Endometrial microvascular endothelial cells (primary cell): ENCODE measurements around the gene GATB. TPM values are rescaled to one million over a fixed set of nuclear protein-coding genes. Genes with fewer than 3 reads are reported as not detected.

ENCODE experiments used
- in situ Hi-C: cut with HindIII; loops from 2 replicates; pipeline ENCODE4 v1.10.0; 2017; ENCODE audit warnings: low sequenced_read_pairs, low pct_unique_long_range_greater_than_20kb; ENCODE audit errors: inconsistent ontology term
- total RNA-seq: library from RNA; depleted of rRNA; stranded (reverse); fragments of >200 nt; gene quantifications from one replicate; pipeline ENCODE4 v1.2.3, GENCODE V29; 2015; ENCODE audit errors: inconsistent ontology term

GATB gene
- total RNA-seq, 1 donor from 2014 or later: 26.1 TPM

DNA sequence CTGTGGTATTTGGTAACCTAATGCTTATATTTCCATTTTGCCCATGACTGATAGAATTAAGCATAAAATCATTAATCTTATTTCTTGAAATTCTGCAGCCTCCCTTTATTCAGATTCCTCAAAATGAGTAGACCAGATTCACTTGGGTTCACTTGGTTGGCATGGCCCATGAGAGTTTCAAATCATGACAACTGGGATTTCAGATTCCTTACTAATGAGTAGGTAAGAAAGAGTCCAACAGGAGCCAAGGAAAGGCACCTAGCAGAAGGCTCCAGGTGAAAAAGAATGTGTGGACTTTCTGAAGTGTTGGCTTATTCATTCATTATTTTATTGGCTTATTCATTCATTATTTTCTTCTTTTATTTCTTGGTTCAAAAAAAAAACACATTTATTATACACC, 27.2 kb upstream of the GATB start:
- in situ Hi-C loops: no loop called here

DNA sequence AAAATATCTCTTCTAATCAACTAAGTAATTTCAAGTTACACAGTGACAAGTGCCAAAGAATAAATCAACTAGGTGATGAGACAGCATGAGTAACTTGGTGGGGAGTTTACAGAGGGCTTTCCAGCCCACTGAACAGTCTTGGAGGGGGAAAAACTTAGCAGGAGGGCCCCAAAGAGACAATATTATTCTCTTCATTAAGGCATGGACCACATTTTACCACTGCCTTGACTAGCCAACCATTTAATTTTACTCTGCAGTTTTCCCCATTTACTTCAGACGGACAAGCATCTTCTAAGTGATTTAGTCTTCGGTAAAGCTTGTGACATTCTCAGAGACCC, 25.3 kb upstream of the GATB start:
- in situ Hi-C loops: no loop called here

GRCh38 chr4:151785484-151786157, 24.8 kb upstream of the GATB start:
- in situ Hi-C loops: no loop called here

DNA sequence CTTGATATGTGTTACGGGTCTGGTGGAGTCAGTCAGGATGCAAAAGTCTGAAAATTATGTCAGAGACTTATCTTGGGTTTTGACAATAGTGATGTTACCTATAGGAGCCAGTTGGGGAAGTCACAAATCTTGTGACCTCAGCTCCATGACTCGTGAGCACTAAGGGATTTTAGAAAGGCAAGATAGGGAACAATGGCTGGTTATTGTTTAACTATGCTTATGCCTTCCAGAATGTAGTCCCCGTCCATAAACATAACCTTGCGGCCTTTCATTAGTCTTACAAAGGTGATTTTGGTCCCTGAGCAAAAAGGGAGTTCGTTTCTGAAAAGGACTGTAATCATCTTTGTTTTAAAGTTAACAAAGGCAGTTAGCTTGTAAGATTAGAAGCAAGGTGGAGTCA, 23.9 kb upstream of the GATB start:
- in situ Hi-C loops: no loop called here

GRCh38 chr4:151783867-151784266, 23.1 kb upstream of the GATB start:
- in situ Hi-C loops: no loop called here

DNA sequence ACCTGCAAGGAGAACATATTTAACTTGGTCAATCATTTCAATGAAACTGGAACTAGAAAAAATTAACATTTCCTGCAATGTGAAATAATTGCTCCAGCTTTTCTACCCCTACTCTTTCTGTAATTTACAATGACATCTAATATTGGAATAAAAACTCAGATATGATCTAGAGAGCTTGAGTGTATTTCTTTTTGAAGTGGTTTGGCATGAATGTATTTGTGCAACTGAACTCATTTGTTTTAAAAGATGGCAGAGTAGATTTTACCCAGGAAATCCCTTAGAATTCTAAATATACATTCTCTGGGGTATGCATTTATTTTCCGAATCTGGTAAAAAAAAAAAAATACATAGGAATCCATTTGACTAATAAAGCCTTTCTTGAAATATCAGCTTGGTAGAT, 21.5 kb upstream of the GATB start:
- in situ Hi-C loops: no loop called here

DNA sequence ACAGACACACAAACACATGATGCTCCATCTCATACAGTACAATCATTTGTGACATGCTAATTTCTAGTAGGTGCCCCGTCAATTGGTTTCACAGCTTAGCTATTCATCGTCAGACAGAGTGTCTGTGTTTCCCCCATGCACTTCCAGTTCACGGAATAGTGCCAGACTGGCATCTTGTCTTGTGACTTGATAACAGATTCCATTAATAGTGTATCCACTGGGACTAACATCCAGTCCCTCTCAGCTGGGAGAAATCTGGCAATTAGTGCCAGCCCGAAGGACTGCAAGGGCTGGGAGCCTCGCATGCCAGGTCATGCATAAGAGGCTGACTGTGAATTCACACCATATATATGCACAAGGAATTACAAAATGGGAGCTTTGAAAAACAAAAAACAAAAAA, 20.2 kb upstream of the GATB start:
- in situ Hi-C loops: no loop called here

GRCh38 chr4:151777471-151777870, 16.7 kb upstream of the GATB start:
- in situ Hi-C loops: no loop called here

- in situ Hi-C loops: no loop called here
Observed at GRCh38 chr4:151774324-151774723, 13.5 kb upstream of the GATB start.

DNA sequence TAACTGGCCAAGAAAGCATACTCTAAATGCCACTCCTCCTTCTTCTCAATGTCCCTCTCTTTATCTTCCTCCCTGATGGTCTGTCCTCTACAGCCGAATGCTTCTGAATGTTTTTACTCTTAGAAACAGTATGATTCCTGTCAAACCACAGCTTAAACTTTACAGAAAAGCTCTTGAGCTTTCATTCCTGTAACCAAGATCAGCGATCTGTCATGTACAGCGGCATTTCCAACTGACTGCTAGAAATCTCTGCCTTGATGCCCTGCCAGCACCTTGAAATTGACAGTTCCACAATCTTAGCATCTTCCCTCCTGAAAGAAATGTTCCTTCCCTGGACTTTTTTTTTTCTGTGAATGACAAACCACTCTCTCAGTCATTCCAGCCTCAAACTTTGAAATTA, 11.5 kb upstream of the GATB start:
- in situ Hi-C loops: no loop called here

GRCh38 chr4:151771664-151772063, 10.9 kb upstream of the GATB start:
- in situ Hi-C loops: no loop called here

- in situ Hi-C loops: no loop called here
Observed at GRCh38 chr4:151770154-151770553, 9.3 kb upstream of the GATB start.

DNA sequence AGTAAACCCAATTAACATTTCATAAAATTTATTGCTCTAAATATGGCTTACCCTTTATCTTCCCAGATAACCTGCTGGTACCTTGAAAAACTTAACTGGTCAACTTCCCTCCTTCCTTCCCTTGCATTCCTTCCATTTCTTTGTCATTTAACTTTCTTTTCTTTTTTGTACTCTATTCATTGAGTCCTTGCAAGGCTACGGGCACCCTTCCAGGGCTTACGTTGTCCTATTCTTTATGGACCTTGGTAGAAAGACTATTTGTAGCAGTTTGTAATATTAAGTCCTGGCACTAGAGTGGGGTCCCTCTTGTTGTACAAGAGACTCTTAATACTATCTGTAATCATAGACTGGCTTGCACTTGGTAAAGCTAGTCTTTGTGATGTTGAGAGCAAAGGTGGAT, 8.0 kb upstream of the GATB start:
- in situ Hi-C loops: no loop called here

- in situ Hi-C loops: no loop called here
Observed at GRCh38 chr4:151766691-151767090, 5.9 kb upstream of the GATB start.

- in situ Hi-C loops: no loop called here
Observed at GRCh38 chr4:151760002-151760401, 805 bp downstream of the GATB start.

- in situ Hi-C loops: no loop called here
Observed at GRCh38 chr4:151753056-151753455, 7.8 kb downstream of the GATB start.

- in situ Hi-C loops: no loop called here
Observed at GRCh38 chr4:151750156-151750555, 10.7 kb downstream of the GATB start.

DNA sequence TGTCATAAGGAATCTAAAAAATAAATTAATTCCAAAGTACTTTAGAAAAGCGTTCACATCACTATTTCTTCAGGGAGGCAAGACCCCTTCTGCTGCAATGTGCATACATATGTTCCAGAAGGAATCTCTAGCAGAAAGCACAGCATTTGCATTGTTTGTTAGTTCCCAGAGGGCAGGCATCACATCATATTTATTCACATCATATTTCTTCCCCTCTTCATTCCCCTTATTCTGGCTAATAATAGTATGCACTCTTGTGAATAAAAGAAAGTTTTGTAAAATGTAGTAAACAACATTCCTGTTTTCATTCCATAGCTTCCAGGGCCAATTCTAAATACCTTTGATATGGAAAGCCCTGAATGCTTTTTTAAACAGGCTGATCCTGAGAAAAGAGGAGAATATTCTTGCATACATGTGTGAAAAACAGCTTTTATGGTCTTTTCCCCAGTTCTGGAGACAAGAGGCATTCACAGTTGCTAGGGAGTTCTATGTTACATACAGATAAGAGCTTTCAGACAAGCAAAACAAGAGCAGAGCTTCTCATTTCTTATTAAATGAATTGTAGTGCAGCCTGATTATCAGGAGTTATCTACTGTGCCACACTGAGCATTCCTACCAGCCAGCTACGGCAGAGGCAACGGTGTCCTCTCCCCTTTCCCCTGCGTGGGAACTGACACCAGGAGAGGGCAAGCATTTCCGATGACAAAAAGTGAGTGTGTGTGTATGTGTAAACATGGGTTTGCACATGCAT, 15.2 kb downstream of the GATB start:
- in situ Hi-C loops: no loop called here

DNA sequence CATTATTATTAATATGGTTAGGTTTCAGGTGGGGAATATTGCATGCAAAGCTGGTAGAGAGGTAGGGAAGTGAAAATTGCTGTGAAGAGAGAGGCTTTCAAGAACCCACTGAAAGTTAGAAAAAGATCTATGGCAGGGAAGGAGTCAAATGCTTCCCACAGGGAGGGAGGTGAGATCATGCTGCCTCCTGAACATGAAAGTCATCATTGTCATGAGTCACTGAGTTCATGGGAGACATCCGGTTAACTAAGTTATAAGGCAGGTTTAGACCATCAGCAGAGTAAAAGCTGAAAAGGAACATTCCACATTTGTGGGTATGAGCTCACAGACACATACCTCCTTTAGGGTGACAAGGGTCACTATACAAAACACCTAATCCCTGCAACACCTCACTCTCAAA, 16.2 kb downstream of the GATB start:
- in situ Hi-C loops: no loop called here

DNA sequence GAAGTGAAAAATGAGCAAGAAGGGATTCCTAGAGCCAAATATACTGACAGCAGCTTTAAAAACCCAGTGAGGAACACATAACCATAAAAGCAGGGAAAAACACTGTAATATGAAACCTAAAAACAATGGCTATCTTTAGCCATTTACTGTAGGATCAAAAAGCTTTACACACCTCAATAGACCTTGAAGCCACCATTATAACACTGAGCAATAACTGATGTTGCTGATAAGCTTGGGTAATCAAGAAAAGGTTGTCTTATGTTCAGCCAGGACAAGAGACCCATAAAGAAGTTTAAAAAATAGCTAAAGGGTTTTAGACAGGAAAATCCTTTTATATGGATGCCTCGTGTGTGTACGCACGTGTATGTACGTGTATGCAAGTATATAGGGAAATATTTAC, 16.9 kb downstream of the GATB start:
- in situ Hi-C loops: no loop called here
